CD14-positive monocyte (primary cell): ENCODE measurements around the gene RNF130. TPM values are rescaled to one million over a fixed set of nuclear protein-coding genes. Genes with fewer than 3 reads are reported as not detected.

Source experiments
- DNase-seq, 3 donors: peaks; one replicate each; pipeline ENCODE4 v3.0.0-alpha.2; 2011 to 2022
- H2AFZ ChIP-seq: 2 replicates; pipeline ENCODE4 v1.6.0; 2012; ENCODE audit warnings: mild to moderate bottlenecking, low read depth, low read length, inconsistent platforms; ENCODE audit not compliant: insufficient read depth, poor library complexity, severe bottlenecking
- H3K27ac ChIP-seq, 2 donors: 1 replicate in 1 of 2; 2 replicates in 1 of 2; pipeline ENCODE4 v1.5.1; 2012 to 2013; ENCODE audit warnings: low read length in 2 of 2, control low read depth in 1 of 2, inconsistent platforms in 1 of 2, low read depth in 1 of 2, mild to moderate bottlenecking in 1 of 2
- H3K27me3 ChIP-seq, 2 donors: one replicate each; pipeline versions ENCODE4 v1.6.0 to v1.6.1; 2011 to 2013; ENCODE audit warnings: low read length in 2 of 2; ENCODE audit not compliant: control insufficient read depth in 2 of 2, insufficient read depth in 2 of 2
- H3K36me3 ChIP-seq, 2 donors: replicated peaks in 1 of 2; 1 replicate in 1 of 2; 2 replicates in 1 of 2; pipeline versions ENCODE4 v1.5.1 to v1.6.1; 2012 to 2013; ENCODE audit warnings: low read length in 2 of 2, control low read depth in 1 of 2, inconsistent platforms in 1 of 2, mild to moderate bottlenecking in 1 of 2; ENCODE audit not compliant: insufficient read depth in 2 of 2, control insufficient read depth in 1 of 2
- H3K4me1 ChIP-seq, 2 donors: 1 replicate in 1 of 2; 2 replicates in 1 of 2; pipeline versions ENCODE4 v1.5.1 to v1.6.1; 2012 to 2013; ENCODE audit warnings: low read length in 2 of 2, control low read depth in 1 of 2, inconsistent platforms in 1 of 2, mild to moderate bottlenecking in 1 of 2, moderate library complexity in 1 of 2; ENCODE audit not compliant: insufficient read depth in 2 of 2, control insufficient read depth in 1 of 2
- H3K4me2 ChIP-seq: replicated peaks from 2 replicates; pipeline ENCODE3; 2012; ENCODE audit warnings: low read length, moderate library complexity, mild to moderate bottlenecking; ENCODE audit not compliant: poor library complexity, severe bottlenecking; ENCODE audit errors: extremely low read depth
- H3K4me3 ChIP-seq, 3 experiments: fragments of 200-600 bp in 1 of 3; sonication (generic) in 1 of 3; replicated peaks in 1 of 3; 1 replicate in 2 of 3; 2 replicates in 1 of 3; pipeline ENCODE4 v1.5.1; 2011 to 2013; ENCODE audit warnings: low read length in 3 of 3, mild to moderate bottlenecking in 3 of 3, control low read depth in 2 of 3, low read depth in 2 of 3, inconsistent platforms in 1 of 3, moderate library complexity in 1 of 3
- H3K79me2 ChIP-seq: 2 replicates; pipeline ENCODE4 v1.6.0; 2012; ENCODE audit warnings: mild to moderate bottlenecking, control low read depth, inconsistent platforms, low read length, moderate library complexity; ENCODE audit not compliant: insufficient read depth
- H3K9ac ChIP-seq: 2 replicates; pipeline ENCODE4 v1.6.0; 2017; ENCODE audit warnings: low read length, mild to moderate bottlenecking; ENCODE audit not compliant: insufficient read depth, poor library complexity, severe bottlenecking
- H3K9me3 ChIP-seq, 2 donors: replicated peaks in 1 of 2; 1 replicate in 1 of 2; 2 replicates in 1 of 2; pipeline versions ENCODE4 v1.5.1 to v1.6.1; 2012 to 2013; ENCODE audit warnings: low read length in 2 of 2, control low read depth in 1 of 2; ENCODE audit not compliant: control insufficient read depth in 1 of 2, insufficient read depth in 1 of 2
- H4K20me1 ChIP-seq: 2 replicates; pipeline ENCODE4 v1.6.0; 2012; ENCODE audit warnings: mild to moderate bottlenecking, low read length, control low read depth, moderate library complexity; ENCODE audit not compliant: insufficient read depth
- H3K27ac Mint-ChIP-seq, 7 donors: one replicate each; pipeline ENCODE4 v1.8.0; 2020; ENCODE audit warnings: mild to moderate bottlenecking in 7 of 7, mixed read lengths in 7 of 7, moderate library complexity in 6 of 7, inconsistent platforms in 2 of 7
- H3K27me3 Mint-ChIP-seq, 3 donors: one replicate each; pipeline ENCODE4 v1.8.0; 2021 to 2022; ENCODE audit warnings: low read depth in 3 of 3, mild to moderate bottlenecking in 3 of 3, mixed read lengths in 3 of 3, moderate library complexity in 3 of 3, inconsistent platforms in 1 of 3
- H3K36me3 Mint-ChIP-seq, 2 donors: one replicate each; pipeline ENCODE4 v1.8.0; 2020; ENCODE audit warnings: mixed read lengths in 2 of 2, inconsistent platforms in 1 of 2, mild to moderate bottlenecking in 1 of 2
- H3K4me1 Mint-ChIP-seq: one replicate; pipeline ENCODE4 v1.8.0; 2020; ENCODE audit warnings: mild to moderate bottlenecking, mixed read lengths
- H3K4me3 Mint-ChIP-seq, 2 donors: one replicate each; pipeline ENCODE4 v1.8.0; 2020; ENCODE audit warnings: mild to moderate bottlenecking in 2 of 2, mixed read lengths in 2 of 2, moderate library complexity in 1 of 2
- H3K9me3 Mint-ChIP-seq, 7 donors: one replicate each; pipeline ENCODE4 v1.8.0; 2020 to 2022; ENCODE audit warnings: mixed read lengths in 7 of 7, mild to moderate bottlenecking in 6 of 7, moderate library complexity in 6 of 7, inconsistent platforms in 2 of 7
- WGBS: methylation state at CpG from one replicate; pipeline ENCODE4 v1.1.5; 2013; ENCODE audit warnings: missing lambda C conversion rate; ENCODE audit not compliant: insufficient coverage; 5-methylcytosine and 5-hydroxymethylcytosine counted together
- intact Hi-C, 2 donors: fragments of 100-400 bp; cut with micrococcal nuclease; formaldehyde crosslinking; loops; one replicate each; pipeline versions ENCODE4 v1.15.0 to v1.15.1; 2023
- polyA plus RNA-seq, 3 donors: library from polyadenylated mRNA; depleted of rRNA in 1 of 3; unstranded in 2 of 3; stranded (reverse) in 1 of 3; fragments of 300-500 nt in 2 of 3; fragments of >200 nt in 1 of 3; fragmentation: Illumina TruSeq in 2 of 3; gene quantifications; 1 replicate in 2 of 3; 2 replicates in 1 of 3; pipeline ENCODE4 v1.2.3, GENCODE V29; 2012 to 2021
- TF ChIP-seq, protein P1 (sequence below): fragments of 200-600 bp; IDR thresholded peaks from one replicate; pipeline ENCODE4 v1.8.0; 2022; ENCODE audit warnings: antibody characterized with exemption, mild to moderate bottlenecking

Gene RNF130
- polyA plus RNA-seq, 3 donors: 294 to 439 (median 376) TPM

DNA sequence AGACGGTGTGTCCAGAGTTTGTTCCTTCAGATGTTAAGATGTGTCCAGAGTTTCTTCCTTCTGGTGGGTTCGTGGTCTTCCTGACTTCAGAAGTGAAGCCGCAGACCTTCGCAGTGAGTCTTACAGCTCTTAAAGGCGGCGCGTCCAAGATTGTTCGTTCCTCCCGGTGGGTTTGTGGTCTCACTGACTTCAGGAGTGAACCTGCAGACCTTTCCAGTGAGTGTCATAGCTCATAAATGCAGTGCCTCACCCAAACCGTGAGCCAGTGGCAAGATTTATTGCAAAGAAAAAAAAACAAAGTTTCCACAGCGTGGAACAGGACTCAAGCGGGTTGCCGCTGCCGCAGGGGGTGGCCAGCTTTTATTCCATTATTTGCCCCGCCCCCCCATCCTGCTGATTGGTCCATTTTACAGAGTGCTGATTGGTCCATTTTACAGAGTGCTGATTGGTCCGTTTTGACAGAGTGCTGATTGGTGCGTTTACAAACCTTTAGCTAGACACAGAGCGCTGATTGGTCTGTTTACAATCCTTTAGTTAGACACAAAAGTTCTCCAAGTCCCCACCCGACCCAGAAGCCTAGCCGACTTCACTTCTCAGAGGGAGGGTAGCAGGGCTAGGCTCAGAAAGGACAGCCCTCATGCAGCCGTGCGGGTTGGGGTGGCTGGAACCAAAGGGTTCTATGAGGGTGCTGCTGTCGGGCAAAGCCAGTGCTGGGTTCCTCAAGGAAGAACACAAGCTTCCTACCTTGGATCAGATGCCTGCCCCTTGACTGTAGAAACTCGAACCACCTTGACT is 9.1 kb upstream of the RNF130 start:
- 35% methylated on average over 20 of the region's 24 CpGs for WGBS

DNA sequence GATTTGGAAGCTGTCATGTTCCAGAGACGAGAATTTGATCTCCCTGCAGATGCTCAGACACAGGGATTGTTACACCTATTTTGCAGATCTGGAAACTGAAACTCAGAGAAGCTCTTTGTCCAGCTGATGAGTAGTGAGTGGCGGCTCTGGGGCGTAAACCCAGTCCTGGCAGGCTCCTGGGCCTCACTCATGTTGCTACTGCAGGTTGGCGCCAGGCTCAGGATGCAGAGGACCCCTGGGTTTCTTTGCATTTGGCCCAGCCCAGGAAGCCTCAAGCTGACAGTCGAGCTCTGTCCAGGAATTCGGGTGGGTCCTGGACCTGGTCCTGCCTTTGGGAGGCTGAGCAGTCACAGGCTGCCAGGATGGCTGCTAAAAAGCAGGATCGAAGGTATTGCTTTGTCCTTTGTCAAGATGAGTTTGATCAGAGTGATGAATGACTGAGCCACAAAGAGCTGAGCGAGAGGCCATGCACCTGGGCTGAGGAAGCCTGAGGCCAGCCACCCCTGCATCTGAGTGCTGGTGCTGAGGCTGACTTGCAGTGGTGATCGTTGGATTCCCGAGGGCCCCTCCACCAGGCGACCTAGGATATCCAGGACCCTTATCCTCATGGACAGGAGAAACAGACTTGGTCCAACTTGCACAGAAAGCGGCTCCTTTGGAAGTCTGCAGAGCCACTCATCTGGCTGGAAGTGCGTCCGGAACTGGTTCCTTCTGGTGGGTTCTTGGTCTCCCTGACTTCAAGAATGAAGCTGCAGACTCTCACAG is 8.3 kb upstream of the RNF130 start:
- Mint-ChIP-seq H3K27me3 (peaks cover 16 to 30% (median 16%) of the 10 kb centered on the region in 3 donors), H3K4me1 (peaks cover 18% of the 10 kb centered on the region), H3K36me3 (peaks cover 0 to 11% of the 10 kb centered on the region in 2 donors), H3K4me3 (peak overlapping the region in 1 of 2 donors; percentile 85), H3K27ac (no peak overlapping the region), H3K9me3 (peaks cover 0 to 17% (median 12%) of the 10 kb centered on the region in 7 donors)
- peak overlapping the region in 1 of 3 experiments; percentile 17 for H3K4me3 ChIP-seq
- peaks cover 7 to 9% of the 10 kb centered on the region in 2 donors for H3K9me3 ChIP-seq
- H3K9ac ChIP-seq: no peak overlapping the region
- peak overlapping the region; percentile 13 for H3K4me2 ChIP-seq
- H3K27ac ChIP-seq: no peak overlapping the region
- 75% methylated on average over 14 of the region's 14 CpGs for WGBS
- intact Hi-C loops: no loop called here
- H2AFZ ChIP-seq: peak overlapping the region; percentile 21
- H3K36me3 ChIP-seq: no peaks in the 10 kb centered on the region
- peaks cover 7 to 9% of the 10 kb centered on the region in 2 donors for H3K4me1 ChIP-seq
- H3K79me2 ChIP-seq: no peaks in the 10 kb centered on the region
- peaks cover 2 to 13% of the 10 kb centered on the region in 2 donors for H3K27me3 ChIP-seq
- no peaks in the 10 kb centered on the region for H4K20me1 ChIP-seq
- DNase-seq: no peak
- TF ChIP-seq, protein P1, sequence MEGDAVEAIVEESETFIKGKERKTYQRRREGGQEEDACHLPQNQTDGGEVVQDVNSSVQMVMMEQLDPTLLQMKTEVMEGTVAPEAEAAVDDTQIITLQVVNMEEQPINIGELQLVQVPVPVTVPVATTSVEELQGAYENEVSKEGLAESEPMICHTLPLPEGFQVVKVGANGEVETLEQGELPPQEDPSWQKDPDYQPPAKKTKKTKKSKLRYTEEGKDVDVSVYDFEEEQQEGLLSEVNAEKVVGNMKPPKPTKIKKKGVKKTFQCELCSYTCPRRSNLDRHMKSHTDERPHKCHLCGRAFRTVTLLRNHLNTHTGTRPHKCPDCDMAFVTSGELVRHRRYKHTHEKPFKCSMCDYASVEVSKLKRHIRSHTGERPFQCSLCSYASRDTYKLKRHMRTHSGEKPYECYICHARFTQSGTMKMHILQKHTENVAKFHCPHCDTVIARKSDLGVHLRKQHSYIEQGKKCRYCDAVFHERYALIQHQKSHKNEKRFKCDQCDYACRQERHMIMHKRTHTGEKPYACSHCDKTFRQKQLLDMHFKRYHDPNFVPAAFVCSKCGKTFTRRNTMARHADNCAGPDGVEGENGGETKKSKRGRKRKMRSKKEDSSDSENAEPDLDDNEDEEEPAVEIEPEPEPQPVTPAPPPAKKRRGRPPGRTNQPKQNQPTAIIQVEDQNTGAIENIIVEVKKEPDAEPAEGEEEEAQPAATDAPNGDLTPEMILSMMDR: no peak

More for the DNA sequence above, 9.1 kb upstream of the RNF130 start:
- no peak overlapping the region for H3K9ac ChIP-seq
- TF ChIP-seq, protein P1: no peak
- intact Hi-C loops: no loop called here
- peak overlapping the region in 1 of 3 experiments; percentile 17 for H3K4me3 ChIP-seq
- Mint-ChIP-seq H3K4me1 (peaks cover 23% of the 10 kb centered on the region), H3K9me3 (peaks cover 0 to 17% (median 12%) of the 10 kb centered on the region in 7 donors), H3K27me3 (peaks cover 12 to 29% (median 16%) of the 10 kb centered on the region in 3 donors), H3K4me3 (peak overlapping the region in 1 of 2 donors; percentile 85), H3K27ac (no peak overlapping the region), H3K36me3 (peaks cover 0 to 11% of the 10 kb centered on the region in 2 donors)
- no peak for DNase-seq
- peaks cover 12 to 13% of the 10 kb centered on the region in 2 donors for H3K4me1 ChIP-seq
- no peaks in the 10 kb centered on the region for H3K79me2 ChIP-seq
- peak overlapping the region; percentile 13 for H3K4me2 ChIP-seq
- peaks cover 7 to 9% of the 10 kb centered on the region in 2 donors for H3K9me3 ChIP-seq
- no peaks in the 10 kb centered on the region for H4K20me1 ChIP-seq
- peaks cover 2 to 13% of the 10 kb centered on the region in 2 donors for H3K27me3 ChIP-seq
- H3K36me3 ChIP-seq: no peaks in the 10 kb centered on the region
- H3K27ac ChIP-seq: no peak overlapping the region
- peak overlapping the region; percentile 21 for H2AFZ ChIP-seq
